ENCODE measurements around the gene GSTM4.
A peak's percentile ranks its signal among the peaks of the same experiment; 100 is the strongest.

GSTM4 gene

GRCh38 chr1:109636201-109636952 is 19.5 kb upstream of the GSTM4 start:
- DNase-seq: peak in 7 of 56 donors; percentile 27 to 56 (median 39)

GRCh38 chr1:109637446-109637845 is 18.5 kb upstream of the GSTM4 start:
- DNase-seq: no peak

- DNase-seq: no peak
Observed at GRCh38 chr1:109639063-109639840, 16.6 kb upstream of the GSTM4 start.

- no peak for DNase-seq
Observed at GRCh38 chr1:109639841-109640184, 16.1 kb upstream of the GSTM4 start.

- peak in 48 of 56 donors; percentile 28 to 93 (median 67) for DNase-seq
Observed at GRCh38 chr1:109640285-109640865, 15.5 kb upstream of the GSTM4 start.

GRCh38 chr1:109641078-109641740 is 14.7 kb upstream of the GSTM4 start:
- no peak for DNase-seq

- no peak for DNase-seq
Observed at GRCh38 chr1:109641861-109642260, 14.0 kb upstream of the GSTM4 start.

GRCh38 chr1:109642626-109643025 is 13.3 kb upstream of the GSTM4 start:
- DNase-seq: no peak

- peak in 26 of 56 donors; percentile 25 to 82 (median 44) for DNase-seq
Observed at GRCh38 chr1:109643385-109644230, 12.3 kb upstream of the GSTM4 start.

GRCh38 chr1:109644670-109645069 is 11.2 kb upstream of the GSTM4 start:
- DNase-seq: no peak

GRCh38 chr1:109649491-109649914 is 6.4 kb upstream of the GSTM4 start:
- peak in 1 of 56 donors; percentile 24 for DNase-seq

GRCh38 chr1:109650609-109651008 is 5.3 kb upstream of the GSTM4 start:
- DNase-seq: no peak

- DNase-seq: no peak
Observed at GRCh38 chr1:109652402-109652801, 3.5 kb upstream of the GSTM4 start.

GRCh38 chr1:109653306-109653705 is 2.6 kb upstream of the GSTM4 start:
- no peak for DNase-seq

- no peak for DNase-seq
Observed at GRCh38 chr1:109654519-109654918, 1.4 kb upstream of the GSTM4 start.

GRCh38 chr1:109657395-109657794 is 1.5 kb downstream of the GSTM4 start:
- no peak for DNase-seq

- DNase-seq: no peak
Observed at GRCh38 chr1:109657970-109658369, 2.1 kb downstream of the GSTM4 start.

GRCh38 chr1:109658533-109659042 is 2.7 kb downstream of the GSTM4 start:
- DNase-seq: no peak

- DNase-seq: no peak
Observed at GRCh38 chr1:109659145-109659544, 3.2 kb downstream of the GSTM4 start.

- DNase-seq: no peak
Observed at GRCh38 chr1:109659997-109660690, 4.2 kb downstream of the GSTM4 start.

All from nucleus accumbens (tissue), 56 donors.